Upper lobe of right lung (tissue), 1 donor: ENCODE measurements around the gene SORL1. TPM values are rescaled to one million over a fixed set of nuclear protein-coding genes. Genes with fewer than 3 reads are reported as not detected.

Experiments
- ATAC-seq: fragments of 200-7000 bp; cut with Tn5 transposase; one replicate; pipeline ENCODE4 v1.9.1; 2020; ENCODE audit warnings: mild to moderate bottlenecking, moderate library complexity
- DNase-seq: peaks from one replicate; pipeline ENCODE4 v3.0.0-alpha.2; 2020
- H3K27ac ChIP-seq: fragments of 200-600 bp; one replicate; pipeline ENCODE4 v1.8.0; 2022
- H3K27me3 ChIP-seq: fragments of 200-600 bp; one replicate; pipeline ENCODE4 v1.8.0; 2022; ENCODE audit warnings: mild to moderate bottlenecking
- H3K36me3 ChIP-seq: fragments of 200-600 bp; one replicate; pipeline ENCODE4 v1.8.0; 2022
- H3K4me1 ChIP-seq: fragments of 200-600 bp; one replicate; pipeline ENCODE4 v1.8.0; 2022
- H3K4me3 ChIP-seq: fragments of 200-600 bp; one replicate; pipeline ENCODE4 v1.8.0; 2022; ENCODE audit warnings: mild to moderate bottlenecking
- H3K9me3 ChIP-seq: fragments of 200-600 bp; one replicate; pipeline ENCODE4 v1.8.0; 2022
- intact Hi-C: fragments of 100-400 bp; cut with DNase I; formaldehyde crosslinking; loops from one replicate; pipeline ENCODE4 v1.11.0; 2022
- total RNA-seq: library from RNA; stranded (reverse); fragmentation: NEBNext Ultra II Directional; extraction: Animal tissue kit (Norgen Biotek cat#: 25700); gene quantifications from one replicate; pipeline ENCODE4 v1.2.1, GENCODE V29; 2021
- TF ChIP-seq, protein P1 (sequence below): fragments of 200-600 bp; IDR thresholded peaks from one replicate; pipeline ENCODE4 v1.8.0; 2022; ENCODE audit warnings: antibody characterized with exemption
- donor health status: DM: no; HTN: yes; CAD: no; lungs with severe emphysema.

Gene SORL1
- total RNA-seq, 1 donor from 2014 or later: 48.3 TPM

- intact Hi-C loops: no loop called here
- Histone ChIP-seq H3K27ac (no peak overlapping the region), H3K9me3 (no peaks in the 10 kb centered on the region), H3K4me3 (no peak overlapping the region), H3K36me3 (no peaks in the 10 kb centered on the region), H3K27me3 (no peaks in the 10 kb centered on the region), H3K4me1 (peaks cover 19% of the 10 kb centered on the region)
- DNase-seq (no peak), ATAC-seq (no peak)
- TF ChIP-seq, protein P1, sequence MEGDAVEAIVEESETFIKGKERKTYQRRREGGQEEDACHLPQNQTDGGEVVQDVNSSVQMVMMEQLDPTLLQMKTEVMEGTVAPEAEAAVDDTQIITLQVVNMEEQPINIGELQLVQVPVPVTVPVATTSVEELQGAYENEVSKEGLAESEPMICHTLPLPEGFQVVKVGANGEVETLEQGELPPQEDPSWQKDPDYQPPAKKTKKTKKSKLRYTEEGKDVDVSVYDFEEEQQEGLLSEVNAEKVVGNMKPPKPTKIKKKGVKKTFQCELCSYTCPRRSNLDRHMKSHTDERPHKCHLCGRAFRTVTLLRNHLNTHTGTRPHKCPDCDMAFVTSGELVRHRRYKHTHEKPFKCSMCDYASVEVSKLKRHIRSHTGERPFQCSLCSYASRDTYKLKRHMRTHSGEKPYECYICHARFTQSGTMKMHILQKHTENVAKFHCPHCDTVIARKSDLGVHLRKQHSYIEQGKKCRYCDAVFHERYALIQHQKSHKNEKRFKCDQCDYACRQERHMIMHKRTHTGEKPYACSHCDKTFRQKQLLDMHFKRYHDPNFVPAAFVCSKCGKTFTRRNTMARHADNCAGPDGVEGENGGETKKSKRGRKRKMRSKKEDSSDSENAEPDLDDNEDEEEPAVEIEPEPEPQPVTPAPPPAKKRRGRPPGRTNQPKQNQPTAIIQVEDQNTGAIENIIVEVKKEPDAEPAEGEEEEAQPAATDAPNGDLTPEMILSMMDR: no peak
Observed at GRCh38 chr11:121439337-121439736, 12.8 kb upstream of the SORL1 start.

DNA sequence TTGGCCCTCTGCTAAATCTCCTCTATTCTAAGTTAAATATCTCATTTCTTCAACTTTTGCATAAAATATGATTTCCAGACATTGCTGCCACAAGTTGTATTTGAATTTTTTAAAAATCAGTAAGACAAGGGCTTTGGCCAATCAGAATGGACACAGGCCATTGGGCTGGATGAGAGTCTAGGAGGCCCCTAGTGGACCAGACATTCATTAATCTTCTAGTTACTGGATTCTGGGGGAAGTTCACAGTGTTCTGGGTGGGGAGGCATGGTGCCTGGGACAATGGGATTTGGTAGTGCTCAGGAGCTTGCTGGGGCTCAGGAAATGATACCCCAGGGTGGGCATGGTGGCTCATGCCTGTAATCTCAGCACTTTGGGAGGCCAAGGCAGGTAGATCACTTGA, 12.4 kb upstream of the SORL1 start:
- Histone ChIP-seq H3K4me3 (no peak overlapping the region), H3K4me1 (peaks cover 19% of the 10 kb centered on the region), H3K27ac (no peak overlapping the region), H3K9me3 (no peaks in the 10 kb centered on the region), H3K36me3 (no peaks in the 10 kb centered on the region), H3K27me3 (no peaks in the 10 kb centered on the region)
- intact Hi-C loops: no loop called here
- TF ChIP-seq, protein P1: no peak
- DNase-seq: no peak
- no peak for ATAC-seq

DNA sequence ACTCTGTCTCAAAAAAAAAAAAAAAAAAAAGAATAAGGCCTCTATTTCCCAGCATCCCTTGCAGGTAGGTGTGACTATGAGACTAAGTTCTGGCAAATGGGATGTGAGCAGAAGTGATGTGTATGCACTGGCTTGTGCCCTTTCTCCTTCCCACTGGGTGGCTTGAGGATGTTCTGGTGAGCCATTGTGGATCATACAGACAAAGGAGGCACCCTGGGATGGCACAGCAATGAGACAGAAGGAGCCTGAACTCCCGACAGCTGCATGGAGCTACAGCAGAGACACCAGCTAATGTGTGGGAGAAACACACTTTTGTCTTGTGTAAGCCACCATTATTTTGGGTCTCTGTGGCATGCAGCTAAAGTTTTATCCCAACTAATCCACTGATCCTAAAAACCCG, 10.6 kb upstream of the SORL1 start:
- Histone ChIP-seq H3K27me3 (no peaks in the 10 kb centered on the region), H3K4me1 (peaks cover 15% of the 10 kb centered on the region), H3K9me3 (no peaks in the 10 kb centered on the region), H3K27ac (no peak overlapping the region), H3K36me3 (no peaks in the 10 kb centered on the region), H3K4me3 (no peak overlapping the region)
- intact Hi-C loops: no loop called here
- TF ChIP-seq, protein P1: no peak
- DNase-seq: no peak
- no peak for ATAC-seq

DNA sequence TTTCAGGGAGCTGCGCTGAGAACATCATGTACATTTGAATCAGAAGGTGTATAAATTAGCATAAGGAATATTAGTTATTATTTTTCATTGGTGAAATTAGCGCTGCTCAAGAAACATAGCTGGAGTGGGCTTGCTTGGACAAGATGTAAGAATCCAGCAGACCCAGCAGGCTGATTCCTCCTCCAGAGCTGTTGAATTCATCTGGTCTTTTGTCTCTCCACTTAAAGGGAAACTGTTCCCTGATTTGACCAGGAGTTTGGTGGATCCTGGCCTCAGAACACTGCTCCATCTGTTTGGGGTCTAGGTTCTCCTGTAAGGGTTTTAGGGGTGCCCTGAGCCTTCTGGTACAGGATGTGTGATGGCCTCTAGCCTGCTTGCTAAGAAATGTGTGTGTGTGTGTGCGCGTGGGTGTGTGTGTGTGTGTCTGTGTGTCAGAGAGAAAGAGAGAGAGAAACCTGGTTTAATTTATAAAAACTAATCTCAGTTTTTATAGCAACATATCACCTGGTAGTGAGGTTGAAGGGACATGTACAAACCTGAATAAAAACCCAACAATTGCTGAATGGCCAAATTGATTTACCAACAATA, 8.3 kb upstream of the SORL1 start:
- ATAC-seq (no peak), DNase-seq (no peak)
- H3K4me3 ChIP-seq: no peak overlapping the region
- H3K27me3 ChIP-seq: no peaks in the 10 kb centered on the region
- intact Hi-C loops: no loop called here
- H3K4me1 ChIP-seq: no peaks in the 10 kb centered on the region
- no peaks in the 10 kb centered on the region for H3K36me3 ChIP-seq
- H3K9me3 ChIP-seq: no peaks in the 10 kb centered on the region
- H3K27ac ChIP-seq: no peak overlapping the region
- TF ChIP-seq, protein P1: no peak

DNA sequence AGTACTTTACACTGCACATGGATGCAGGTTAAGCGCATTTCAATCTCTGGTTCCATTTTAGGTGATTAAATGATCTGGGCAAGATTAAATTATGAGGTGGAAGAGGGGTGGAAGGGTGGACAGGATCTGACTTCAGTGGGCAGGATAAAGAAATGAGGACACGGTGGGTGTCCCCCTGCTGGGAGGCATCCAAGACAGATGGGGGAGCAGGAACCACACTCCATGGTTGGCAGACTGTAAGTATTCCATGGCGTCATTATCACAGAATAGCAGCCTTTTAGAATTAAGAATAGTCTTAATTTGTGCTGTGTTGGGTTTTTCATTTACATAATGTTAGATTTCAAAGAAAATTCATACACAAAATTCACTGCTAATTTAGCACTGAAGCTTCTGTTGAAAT, 7.6 kb upstream of the SORL1 start:
- Histone ChIP-seq H3K4me1 (no peaks in the 10 kb centered on the region), H3K36me3 (no peaks in the 10 kb centered on the region), H3K27ac (no peak overlapping the region), H3K27me3 (no peaks in the 10 kb centered on the region), H3K4me3 (no peak overlapping the region), H3K9me3 (no peaks in the 10 kb centered on the region)
- TF ChIP-seq, protein P1: no peak
- intact Hi-C loops: no loop called here
- DNase-seq (no peak), ATAC-seq (no peak)
